Neutrophil (primary cell): ENCODE data around the gene SDE2.
"Not testable (repeated sequence)": the region's sequence is repeated elsewhere in the genome, so short reads cannot be mapped to it uniquely, and the experiment has no call there.

Experiments
- H3K27ac ChIP-seq: fragments of 200-600 bp; sonication (generic); 2 replicates; pipeline ENCODE4 v1.5.1; 2016; ENCODE audit warnings: mild to moderate bottlenecking, moderate library complexity
- H3K27me3 ChIP-seq: fragments of 200-600 bp; sonication (generic); 2 replicates; pipeline ENCODE4 v1.6.0; 2016; ENCODE audit warnings: mild to moderate bottlenecking
- H3K36me3 ChIP-seq: fragments of 200-600 bp; sonication (generic); 2 replicates; pipeline ENCODE4 v1.5.1; 2017
- H3K4me1 ChIP-seq, 2 experiments: fragments of 200-600 bp in 1 of 2; sonication (generic) in 1 of 2; 1 replicate in 1 of 2; 2 replicates in 1 of 2; pipeline versions ENCODE4 v1.5.1 to v1.6.1; 2013 to 2016; ENCODE audit warnings: low read depth in 1 of 2, low read length in 1 of 2, mild to moderate bottlenecking in 1 of 2, moderate library complexity in 1 of 2; ENCODE audit not compliant: control insufficient read depth in 1 of 2, insufficient read depth in 1 of 2
- H3K4me3 ChIP-seq, 2 experiments: fragments of 200-600 bp in 1 of 2; sonication (generic) in 1 of 2; 1 replicate in 1 of 2; 2 replicates in 1 of 2; pipeline ENCODE4 v1.5.1; 2013 to 2016; ENCODE audit warnings: low read depth in 1 of 2, low read length in 1 of 2, mild to moderate bottlenecking in 1 of 2, moderate library complexity in 1 of 2
- H3K9me3 ChIP-seq: fragments of 200-600 bp; sonication (generic); 2 replicates; pipeline ENCODE4 v1.5.1; 2016
- TF ChIP-seq, protein P1 (sequence below): fragments of 200-600 bp; sonication (generic); IDR thresholded peaks from 2 replicates; pipeline ENCODE4 v1.5.1; 2016; ENCODE audit warnings: antibody characterized with exemption

Gene SDE2

DNA sequence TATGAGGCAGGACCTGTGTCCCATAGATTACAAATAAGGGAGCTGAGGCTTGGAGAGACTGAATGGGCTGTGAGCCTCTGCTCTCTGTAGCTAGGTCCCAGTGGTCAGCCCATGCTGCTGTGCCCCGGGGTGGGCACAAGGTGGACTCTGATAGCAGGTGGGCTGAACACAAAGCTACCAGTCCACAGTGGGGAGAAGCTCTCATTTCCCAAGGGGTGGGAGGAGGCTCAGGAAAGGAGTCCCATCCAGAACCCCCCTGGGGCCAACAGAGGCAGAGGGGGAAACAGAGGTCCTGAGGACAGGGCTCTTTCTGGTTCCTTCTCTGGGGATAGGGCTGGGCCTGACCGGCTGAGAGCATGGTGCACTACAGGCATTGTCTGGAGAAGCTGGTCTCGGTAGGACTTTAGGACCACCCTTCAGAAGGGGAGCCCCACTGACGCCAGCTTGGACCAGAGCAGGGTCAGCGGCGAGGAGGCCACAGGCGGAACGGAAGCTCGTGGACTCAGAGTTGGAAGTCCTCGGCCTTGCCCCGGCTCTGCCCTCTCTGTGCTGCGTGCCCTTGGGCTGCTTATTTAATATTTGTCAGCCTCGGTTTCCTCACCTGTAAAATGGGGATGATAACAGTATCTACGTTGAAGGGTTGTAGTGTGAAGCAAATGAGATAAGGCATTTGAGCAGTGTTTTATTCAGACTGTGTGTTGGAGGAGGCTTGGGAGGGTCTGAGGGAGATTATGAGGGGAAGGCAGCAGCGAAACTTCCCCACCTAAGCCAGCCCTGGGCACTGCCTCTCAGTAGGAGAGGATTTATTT is 26.6 kb downstream of the SDE2 start:
- Histone ChIP-seq H3K27ac (no peak overlapping the region), H3K9me3 (no peaks in the 10 kb centered on the region), H3K4me1 (peaks cover 3 to 4% of the 10 kb centered on the region in 2 experiments), H3K27me3 (no peaks in the 10 kb centered on the region), H3K36me3 (peaks cover 4% of the 10 kb centered on the region), H3K4me3 (no peak overlapping the region)
- TF ChIP-seq, protein P1, sequence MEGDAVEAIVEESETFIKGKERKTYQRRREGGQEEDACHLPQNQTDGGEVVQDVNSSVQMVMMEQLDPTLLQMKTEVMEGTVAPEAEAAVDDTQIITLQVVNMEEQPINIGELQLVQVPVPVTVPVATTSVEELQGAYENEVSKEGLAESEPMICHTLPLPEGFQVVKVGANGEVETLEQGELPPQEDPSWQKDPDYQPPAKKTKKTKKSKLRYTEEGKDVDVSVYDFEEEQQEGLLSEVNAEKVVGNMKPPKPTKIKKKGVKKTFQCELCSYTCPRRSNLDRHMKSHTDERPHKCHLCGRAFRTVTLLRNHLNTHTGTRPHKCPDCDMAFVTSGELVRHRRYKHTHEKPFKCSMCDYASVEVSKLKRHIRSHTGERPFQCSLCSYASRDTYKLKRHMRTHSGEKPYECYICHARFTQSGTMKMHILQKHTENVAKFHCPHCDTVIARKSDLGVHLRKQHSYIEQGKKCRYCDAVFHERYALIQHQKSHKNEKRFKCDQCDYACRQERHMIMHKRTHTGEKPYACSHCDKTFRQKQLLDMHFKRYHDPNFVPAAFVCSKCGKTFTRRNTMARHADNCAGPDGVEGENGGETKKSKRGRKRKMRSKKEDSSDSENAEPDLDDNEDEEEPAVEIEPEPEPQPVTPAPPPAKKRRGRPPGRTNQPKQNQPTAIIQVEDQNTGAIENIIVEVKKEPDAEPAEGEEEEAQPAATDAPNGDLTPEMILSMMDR, result no peak

DNA sequence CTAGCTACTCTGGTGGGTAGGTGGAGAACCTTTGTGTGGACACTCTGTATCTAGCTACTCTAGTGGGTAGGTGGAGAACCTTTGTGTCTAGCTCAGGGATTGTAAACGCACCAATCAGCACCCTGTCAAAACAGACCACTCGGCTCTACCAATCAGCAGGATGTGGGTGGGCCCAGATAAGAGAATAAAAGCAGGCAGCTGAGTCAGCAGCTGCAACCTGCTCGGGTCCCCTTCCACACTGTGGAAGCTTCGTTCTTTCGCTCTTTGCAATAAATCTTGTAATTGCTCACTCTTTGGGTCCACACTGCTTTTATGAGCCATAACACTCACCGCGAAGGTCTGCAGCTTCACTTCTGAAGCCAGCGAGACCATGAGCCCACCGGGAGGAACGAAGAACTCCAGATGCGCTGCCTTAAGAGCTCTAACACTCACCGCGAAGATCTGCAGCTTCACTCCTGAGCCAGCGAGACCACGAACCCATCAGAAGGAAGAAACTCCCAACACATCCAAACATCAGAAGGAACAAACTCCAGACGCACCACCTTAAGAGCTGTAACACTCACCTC is 28.5 kb downstream of the SDE2 start:
- H3K36me3 ChIP-seq, H3K27ac ChIP-seq, H3K4me1 ChIP-seq, H3K9me3 ChIP-seq, H3K27me3 ChIP-seq, H3K4me3 ChIP-seq: not testable (repeated sequence)

GRCh38 chr1:225969751-225970150 is 29.4 kb downstream of the SDE2 start:
- not testable (repeated sequence) for H3K9me3 ChIP-seq, H3K4me3 ChIP-seq, H3K27me3 ChIP-seq, H3K36me3 ChIP-seq, H3K4me1 ChIP-seq, H3K27ac ChIP-seq

DNA sequence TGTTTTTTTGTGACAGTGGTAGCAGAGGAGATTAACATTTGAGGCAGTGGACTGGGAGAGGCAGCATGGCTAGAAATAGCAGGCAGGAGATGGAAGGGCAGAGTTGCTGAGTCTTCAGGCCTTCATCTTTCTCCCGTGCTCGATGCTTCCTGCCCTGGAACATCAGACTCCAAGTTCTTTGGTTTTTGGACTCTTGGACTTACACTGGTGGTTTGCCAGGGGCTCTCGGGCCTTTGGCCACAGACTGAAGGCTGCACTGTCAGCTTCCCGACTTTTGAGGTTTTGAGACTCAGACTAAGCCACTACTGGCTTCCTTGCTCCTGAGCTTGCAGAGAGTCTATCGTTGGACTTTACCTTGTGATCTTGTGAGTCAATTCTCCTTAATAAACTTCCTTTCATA is 33.9 kb downstream of the SDE2 start:
- H3K9me3 ChIP-seq, result no peaks in the 10 kb centered on the region
- H3K36me3 ChIP-seq, result no peaks in the 10 kb centered on the region
- H3K27ac ChIP-seq, result no peak overlapping the region
- peaks cover 8% of the 10 kb centered on the region for H3K27me3 ChIP-seq
- H3K4me1 ChIP-seq, result peaks cover 0 to 4% of the 10 kb centered on the region in 2 experiments
- TF ChIP-seq, protein P1, result no peak
- H3K4me3 ChIP-seq, result no peak overlapping the region

DNA sequence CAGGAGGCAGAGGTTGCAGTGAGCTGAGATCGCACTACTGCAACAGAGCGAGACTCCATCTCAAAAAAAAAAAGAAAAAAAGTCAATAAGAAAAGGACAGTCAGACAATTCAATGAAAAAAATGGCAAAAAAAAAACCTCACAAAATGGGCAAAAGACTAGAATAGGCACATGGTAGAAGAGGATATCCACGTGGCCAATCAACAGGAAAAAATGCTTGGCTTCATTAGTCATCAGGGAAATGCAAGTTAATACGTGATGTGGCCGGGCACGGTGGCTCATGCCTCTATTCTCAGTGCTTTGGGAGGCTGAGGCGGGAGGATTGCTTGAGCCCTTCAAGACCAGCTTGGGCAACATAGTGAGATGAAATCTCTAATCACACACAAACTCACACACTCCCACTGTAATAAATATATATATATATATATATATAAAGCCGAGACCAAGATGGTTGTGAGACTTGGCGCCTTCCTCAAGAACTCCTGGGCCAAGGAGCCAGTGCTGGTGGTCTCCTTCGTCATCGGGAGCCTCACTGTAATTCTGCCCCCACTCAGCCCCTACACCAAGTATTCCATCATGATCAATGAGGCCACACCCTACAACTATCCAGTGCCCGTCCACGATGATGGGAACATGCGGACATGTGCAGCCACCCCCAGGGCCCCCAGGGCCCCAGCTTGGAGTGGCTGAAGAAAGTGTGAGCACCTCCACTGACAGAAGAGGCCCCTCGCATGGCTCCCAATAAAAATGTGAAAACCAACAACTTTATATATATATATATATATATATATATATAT is 35.2 kb downstream of the SDE2 start:
- TF ChIP-seq, protein P1, result no peak

GRCh38 chr1:225962440-225962975 is 36.6 kb downstream of the SDE2 start:
- no peak overlapping the region for H3K4me3 ChIP-seq
- peaks cover 0 to 4% of the 10 kb centered on the region in 2 experiments for H3K4me1 ChIP-seq
- TF ChIP-seq, protein P1, result peak; percentile 74
- no peak overlapping the region for H3K27ac ChIP-seq
- H3K9me3 ChIP-seq, result no peaks in the 10 kb centered on the region
- H3K36me3 ChIP-seq, result no peaks in the 10 kb centered on the region
- peaks cover 8% of the 10 kb centered on the region for H3K27me3 ChIP-seq

More for the DNA sequence above, 35.2 kb downstream of the SDE2 start:
- Histone ChIP-seq H3K27ac (no peak overlapping the region), H3K9me3 (no peaks in the 10 kb centered on the region), H3K4me1 (peaks cover 0 to 4% of the 10 kb centered on the region in 2 experiments), H3K27me3 (peaks cover 8% of the 10 kb centered on the region), H3K36me3 (no peaks in the 10 kb centered on the region), H3K4me3 (no peak overlapping the region)
